HuH-7 (cell line): ENCODE measurements around the gene SAMD10.
A peak's percentile ranks its signal among the peaks of the same experiment; 100 is the strongest.
"Not testable (repeated sequence)": the region's sequence is repeated elsewhere in the genome, so short reads cannot be mapped to it uniquely, and the experiment has no call there.

Experiments
- DNase-seq: peaks from one replicate; pipeline ENCODE4 v3.0.0; 2011; ENCODE audit warnings: low spot score

The SAMD10 gene

GRCh38 chr20:63968928-63969760, 10.3 kb downstream of the SAMD10 start:
- no peak for DNase-seq

- no peak for DNase-seq
These were observed 11.1 kb downstream of the SAMD10 start for GRCh38 chr20:63968136-63968927.

GRCh38 chr20:63967330-63968135, 11.9 kb downstream of the SAMD10 start:
- DNase-seq: no peak

- no peak for DNase-seq
These were observed 12.5 kb downstream of the SAMD10 start for GRCh38 chr20:63966944-63967322.

GRCh38 chr20:63966172-63966943, 13.1 kb downstream of the SAMD10 start:
- DNase-seq: no peak

GRCh38 chr20:63964412-63964811, 15.0 kb downstream of the SAMD10 start:
- DNase-seq: no peak

- no peak for DNase-seq
These were observed 15.6 kb downstream of the SAMD10 start for GRCh38 chr20:63963784-63964301.

GRCh38 chr20:63963348-63963741, 16.1 kb downstream of the SAMD10 start:
- DNase-seq: no peak

GRCh38 chr20:63962426-63963347, 16.8 kb downstream of the SAMD10 start:
- no peak for DNase-seq

GRCh38 chr20:63961664-63962425, 17.6 kb downstream of the SAMD10 start:
- no peak for DNase-seq

GRCh38 chr20:63960654-63961621, 18.5 kb downstream of the SAMD10 start:
- not testable (repeated sequence) for DNase-seq

GRCh38 chr20:63959699-63960075, 19.8 kb downstream of the SAMD10 start:
- no peak for DNase-seq

- no peak for DNase-seq
These were observed 20.3 kb downstream of the SAMD10 start for GRCh38 chr20:63958964-63959698.

- DNase-seq: no peak
These were observed 21.0 kb downstream of the SAMD10 start for GRCh38 chr20:63958471-63958870.

GRCh38 chr20:63957690-63958441, 21.6 kb downstream of the SAMD10 start:
- DNase-seq: no peak

GRCh38 chr20:63957004-63957689, 22.3 kb downstream of the SAMD10 start:
- DNase-seq: peak; percentile 89
